Skeletal muscle satellite cell (primary cell): Measurements from ENCODE around the gene MYO10.
"Not testable (repeated sequence)": the region's sequence is repeated elsewhere in the genome, so short reads cannot be mapped to it uniquely, and the experiment has no call there.

ENCODE experiments used
- H3K27me3 ChIP-seq: 2 replicates; pipeline ENCODE4 v1.7.0; 2013; ENCODE audit warnings: low read length; ENCODE audit not compliant: control insufficient read depth, insufficient read depth
- H3K36me3 ChIP-seq: 2 replicates; pipeline ENCODE4 v1.7.0; 2013; ENCODE audit warnings: mild to moderate bottlenecking, control low read depth, low read length; ENCODE audit not compliant: insufficient read depth
- H3K4me1 ChIP-seq: 2 replicates; pipeline ENCODE4 v1.7.0; 2013; ENCODE audit warnings: low read length; ENCODE audit not compliant: control insufficient read depth, insufficient read depth
- H3K4me2 ChIP-seq: 2 replicates; pipeline ENCODE4 v1.7.0; 2013; ENCODE audit warnings: mild to moderate bottlenecking, low read length
- H3K4me3 ChIP-seq: 2 replicates; pipeline ENCODE4 v1.7.0; 2013; ENCODE audit warnings: low read length
- H3K9ac ChIP-seq: 2 replicates; pipeline ENCODE4 v1.7.0; 2013; ENCODE audit warnings: mild to moderate bottlenecking, low read depth, low read length, moderate library complexity
- H3K9me3 ChIP-seq: replicated peaks from 2 replicates; pipeline ENCODE4 v1.7.0; 2013; ENCODE audit warnings: mild to moderate bottlenecking, control low read depth, low read length

MYO10 gene

DNA sequence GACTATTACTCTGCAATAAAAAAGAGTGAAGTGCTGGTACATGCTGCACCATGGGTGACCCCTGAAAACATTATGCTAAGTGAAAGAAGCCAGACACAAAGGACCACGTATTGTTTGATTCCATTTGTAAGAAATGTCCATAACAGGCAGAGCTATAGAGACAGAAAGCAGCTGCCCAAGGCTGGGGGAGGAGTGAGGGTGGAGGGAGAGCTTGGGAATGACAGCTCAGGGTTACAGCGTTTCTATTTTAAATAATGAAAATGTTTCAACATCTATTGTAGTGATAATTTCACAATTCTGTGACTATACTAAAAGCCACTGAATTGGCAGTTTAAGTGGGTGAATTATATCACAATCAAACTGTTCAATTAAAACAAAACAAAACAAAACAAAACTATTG, 81.7 kb downstream of the MYO10 start:
- Histone ChIP-seq H3K9ac (no peak overlapping the region), H3K9me3 (no peaks in the 10 kb centered on the region), H3K4me3 (no peak overlapping the region), H3K4me1 (peaks cover 17% of the 10 kb centered on the region), H3K4me2 (no peak overlapping the region), H3K27me3 (no peaks in the 10 kb centered on the region), H3K36me3 (no peaks in the 10 kb centered on the region)

DNA sequence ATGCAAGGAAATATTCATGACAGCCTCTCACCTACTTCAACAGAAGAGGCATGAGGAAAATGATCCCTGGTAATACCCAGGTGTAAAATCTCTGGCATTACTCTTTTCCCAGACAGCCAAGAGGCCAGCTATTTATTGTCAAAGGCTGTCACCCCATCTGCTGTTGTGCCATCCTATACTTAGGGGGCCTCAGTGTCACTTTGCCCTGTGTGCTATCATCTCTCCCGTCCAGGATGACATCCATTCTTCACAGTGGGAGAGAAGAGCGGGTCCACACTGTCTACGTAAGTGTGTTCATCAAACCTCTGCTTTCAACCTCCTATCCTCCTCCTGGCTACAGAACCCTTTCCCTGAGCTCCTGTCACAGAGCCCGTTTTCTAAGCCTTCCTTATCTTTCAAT, 82.6 kb downstream of the MYO10 start:
- peaks cover 17% of the 10 kb centered on the region for H3K4me1 ChIP-seq

GRCh38 chr5:16852251-16853005, 83.7 kb downstream of the MYO10 start:
- Histone ChIP-seq H3K36me3 (no peaks in the 10 kb centered on the region), H3K9me3 (no peaks in the 10 kb centered on the region), H3K9ac (no peak overlapping the region), H3K4me2 (no peak overlapping the region), H3K4me1 (peaks cover 17% of the 10 kb centered on the region), H3K4me3 (no peak overlapping the region), H3K27me3 (no peaks in the 10 kb centered on the region)

More for the DNA sequence above, 82.6 kb downstream of the MYO10 start:
- Histone ChIP-seq H3K9me3 (no peaks in the 10 kb centered on the region), H3K9ac (no peak overlapping the region), H3K4me2 (no peak overlapping the region), H3K4me3 (no peak overlapping the region), H3K36me3 (no peaks in the 10 kb centered on the region), H3K27me3 (no peaks in the 10 kb centered on the region)

GRCh38 chr5:16849775-16850174, 86.3 kb downstream of the MYO10 start:
- Histone ChIP-seq H3K9ac (no peak overlapping the region), H3K27me3 (no peaks in the 10 kb centered on the region)

DNA sequence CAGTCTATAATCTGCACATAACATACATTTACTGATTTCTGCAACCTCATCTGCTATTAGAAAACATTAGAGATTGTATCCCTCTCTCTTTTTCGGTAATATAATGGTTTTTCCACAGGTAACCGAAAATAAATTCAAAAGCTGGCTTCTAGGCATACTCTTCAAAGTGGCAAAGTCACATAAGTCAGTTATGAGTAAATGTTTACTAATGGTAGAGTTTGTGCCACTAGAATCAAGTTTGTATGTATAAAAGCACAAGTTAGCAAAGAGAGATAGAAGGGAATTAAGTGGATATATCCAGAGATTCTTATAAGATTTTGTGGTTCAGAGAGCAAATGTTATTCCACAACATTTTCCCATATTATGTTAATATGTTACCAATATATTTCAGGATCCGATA, 86.9 kb downstream of the MYO10 start:
- no peak overlapping the region for H3K9ac ChIP-seq
- H3K4me1 ChIP-seq = no peaks in the 10 kb centered on the region
- H3K4me3 ChIP-seq = no peak overlapping the region
- H3K9me3 ChIP-seq = no peaks in the 10 kb centered on the region
- H3K4me2 ChIP-seq = no peak overlapping the region
- peaks cover 7% of the 10 kb centered on the region for H3K36me3 ChIP-seq
- H3K27me3 ChIP-seq = no peaks in the 10 kb centered on the region

More at GRCh38 chr5:16849775-16850174, 86.3 kb downstream of the MYO10 start:
- no peaks in the 10 kb centered on the region for H3K4me1 ChIP-seq
- H3K4me2 ChIP-seq = no peak overlapping the region
- no peaks in the 10 kb centered on the region for H3K9me3 ChIP-seq
- peaks cover 7% of the 10 kb centered on the region for H3K36me3 ChIP-seq
- no peak overlapping the region for H3K4me3 ChIP-seq

- Histone ChIP-seq H3K36me3 (peaks cover 7% of the 10 kb centered on the region), H3K4me1 (peaks cover 9% of the 10 kb centered on the region), H3K4me2 (no peak overlapping the region), H3K9me3 (no peaks in the 10 kb centered on the region), H3K4me3 (no peak overlapping the region), H3K27me3 (no peaks in the 10 kb centered on the region), H3K9ac (no peak overlapping the region)
These were observed 91.1 kb downstream of the MYO10 start for GRCh38 chr5:16844952-16845351.

DNA sequence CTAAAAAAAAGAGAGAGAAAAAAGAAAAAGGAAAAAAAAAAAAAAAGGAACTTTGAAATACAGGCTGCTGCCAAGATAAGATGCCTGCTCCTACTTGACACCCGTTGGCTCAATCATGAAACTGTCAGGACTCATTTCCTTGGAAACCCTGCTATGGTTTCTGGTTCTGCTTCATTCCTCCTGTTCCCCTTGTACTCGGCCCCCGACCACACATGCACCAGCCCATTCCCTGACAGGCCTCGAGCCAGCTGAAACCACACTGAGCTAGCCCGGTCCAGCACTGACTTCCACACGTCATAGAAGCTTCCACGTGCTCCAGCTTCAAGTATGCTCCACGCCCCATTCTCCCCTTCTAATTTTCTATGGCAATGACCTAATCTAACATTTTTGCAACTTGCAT, 93.2 kb downstream of the MYO10 start:
- Histone ChIP-seq H3K4me2 (no peak overlapping the region), H3K4me3 (no peak overlapping the region), H3K9me3 (no peaks in the 10 kb centered on the region)

GRCh38 chr5:16841416-16841815, 94.7 kb downstream of the MYO10 start:
- Histone ChIP-seq H3K27me3 (no peaks in the 10 kb centered on the region), H3K9ac (no peak overlapping the region), H3K9me3 (no peaks in the 10 kb centered on the region), H3K4me2 (peak overlapping the region; percentile 18), H3K4me3 (no peak overlapping the region), H3K36me3 (peaks cover 14% of the 10 kb centered on the region), H3K4me1 (peaks cover 9% of the 10 kb centered on the region)

More for the DNA sequence above, 93.2 kb downstream of the MYO10 start:
- no peak overlapping the region for H3K9ac ChIP-seq
- H3K36me3 ChIP-seq = peaks cover 14% of the 10 kb centered on the region
- H3K27me3 ChIP-seq = no peaks in the 10 kb centered on the region
- H3K4me1 ChIP-seq = peaks cover 9% of the 10 kb centered on the region

GRCh38 chr5:16837305-16837704, 98.8 kb downstream of the MYO10 start:
- peaks cover 9% of the 10 kb centered on the region for H3K4me1 ChIP-seq

DNA sequence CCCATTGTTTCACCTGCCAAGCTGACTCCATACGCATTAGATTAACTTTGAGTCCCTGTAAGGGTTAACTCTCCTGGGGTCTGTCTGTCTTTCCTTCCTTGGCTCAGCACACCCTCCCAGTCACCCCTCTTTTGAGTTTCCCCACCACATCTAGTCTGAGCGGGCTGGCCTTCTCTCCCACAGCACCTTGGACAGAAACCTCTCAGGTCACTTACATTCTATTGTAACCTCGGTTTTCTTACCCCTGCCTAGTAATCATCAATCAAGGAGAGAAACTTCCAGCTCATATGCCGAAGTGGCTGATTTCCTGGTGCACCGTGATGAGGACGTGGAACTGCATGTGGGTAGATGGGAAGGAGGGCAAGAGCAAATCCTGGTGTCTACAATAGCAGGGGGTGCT, 102.1 kb downstream of the MYO10 start:
- no peaks in the 10 kb centered on the region for H3K4me1 ChIP-seq
- no peaks in the 10 kb centered on the region for H3K9me3 ChIP-seq
- H3K9ac ChIP-seq = no peak overlapping the region
- H3K36me3 ChIP-seq = peaks cover 4% of the 10 kb centered on the region
- no peak overlapping the region for H3K4me2 ChIP-seq
- H3K27me3 ChIP-seq = no peaks in the 10 kb centered on the region
- H3K4me3 ChIP-seq = no peak overlapping the region

More at GRCh38 chr5:16837305-16837704, 98.8 kb downstream of the MYO10 start:
- no peaks in the 10 kb centered on the region for H3K9me3 ChIP-seq
- H3K9ac ChIP-seq = no peak overlapping the region
- no peak overlapping the region for H3K4me2 ChIP-seq
- H3K36me3 ChIP-seq = peaks cover 7% of the 10 kb centered on the region
- no peaks in the 10 kb centered on the region for H3K27me3 ChIP-seq
- H3K4me3 ChIP-seq = no peak overlapping the region

DNA sequence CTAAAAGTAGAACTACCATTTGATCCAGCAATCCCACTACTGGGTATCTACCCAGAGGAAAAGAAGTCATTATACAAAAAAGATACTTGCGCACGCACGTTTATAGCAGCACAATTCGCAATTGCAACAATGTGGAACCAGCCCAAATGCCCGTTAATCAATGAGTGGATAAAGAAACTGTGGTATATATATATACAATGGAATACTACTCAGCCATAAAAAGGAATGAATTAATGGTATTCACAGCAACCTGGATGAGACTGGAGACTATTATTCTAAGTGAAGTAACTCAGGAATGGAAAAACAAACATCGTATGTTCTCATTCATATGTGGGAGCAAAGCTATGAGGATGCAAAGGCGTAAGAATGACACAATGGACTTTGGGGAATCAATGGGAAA, 104.8 kb downstream of the MYO10 start:
- not testable (repeated sequence) for H3K4me2 ChIP-seq, H3K27me3 ChIP-seq, H3K36me3 ChIP-seq, H3K9me3 ChIP-seq, H3K9ac ChIP-seq, H3K4me1 ChIP-seq, H3K4me3 ChIP-seq

DNA sequence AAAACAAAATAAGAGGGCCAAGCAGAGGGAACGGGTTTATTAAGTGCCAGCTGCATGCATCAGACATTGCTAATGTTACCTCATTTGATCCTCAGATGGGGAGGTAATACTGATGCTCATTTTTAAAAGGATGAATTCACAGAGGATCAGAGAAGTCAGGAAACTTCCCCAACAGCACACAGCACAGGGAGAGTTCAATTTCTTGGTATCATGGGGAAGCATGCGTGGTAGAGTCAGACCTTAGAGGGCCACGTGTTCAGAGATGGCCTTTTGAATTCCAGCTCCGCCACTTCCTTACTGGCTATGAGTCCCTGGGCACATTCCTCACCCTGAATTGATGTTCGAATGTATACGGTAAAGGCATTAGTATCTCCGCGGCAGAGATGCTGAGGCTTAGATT, 108.3 kb downstream of the MYO10 start:
- Histone ChIP-seq H3K4me3 (no peak overlapping the region), H3K27me3 (no peaks in the 10 kb centered on the region), H3K36me3 (peaks cover 6% of the 10 kb centered on the region), H3K9me3 (no peaks in the 10 kb centered on the region), H3K9ac (no peak overlapping the region), H3K4me2 (no peak overlapping the region), H3K4me1 (no peaks in the 10 kb centered on the region)
